ENCODE results near the gene STK16. TPM values are rescaled to one million over a fixed set of nuclear protein-coding genes. Genes with fewer than 3 reads are reported as not detected.

Gene STK16
- total and polyA plus RNA-seq, 4 donors = 5.8 to 44.3 (median 23.7) TPM

DNA sequence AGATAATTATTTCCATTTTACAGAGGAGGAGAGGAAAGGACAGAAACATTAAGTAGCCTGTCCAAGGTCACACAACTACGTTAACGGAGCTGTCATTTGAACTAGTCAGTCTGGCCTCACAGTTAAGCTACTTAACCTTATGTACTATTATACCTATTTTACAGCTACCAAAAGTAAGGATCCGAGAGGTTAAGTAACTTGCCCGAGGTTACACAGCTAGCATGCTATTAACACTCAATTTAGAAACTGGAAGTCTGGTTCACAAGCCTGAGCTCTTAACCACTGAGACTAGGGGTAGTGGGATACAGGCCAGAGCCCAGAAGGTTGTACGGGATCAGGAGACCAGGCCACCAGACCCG lies 511 bp upstream of the STK16 start:
- 41% methylated on average over 6 of the region's 6 CpGs for WGBS
- H3K9me3 ChIP-seq (ENCODE audit: control insufficient read depth in 4 of 4, low read length in 3 of 4) = no peaks in the 10 kb centered on the region
- peak overlapping the region; percentile 2 to 97 for H3K9ac ChIP-seq (ENCODE audit: low read depth in 1 of 2, low read length in 2 of 2)
- no peaks in the 10 kb centered on the region for H3K27me3 ChIP-seq (ENCODE audit: control insufficient read depth in 4 of 4, insufficient read depth in 4 of 4, low read length in 3 of 4)
- TF ChIP-seq HNF4A (conservative IDR thresholded peaks at IDR 0.05) (no peak), NR2F2 (IDR thresholded peaks at IDR 0.05) (no peak), RAD21 (IDR thresholded peaks at IDR 0.05) (no peak), ZBTB33 (IDR thresholded peaks at IDR 0.05) (no peak), RXRA (IDR thresholded peaks at IDR 0.05) (no peak)
- TF ChIP-seq, protein P1, sequence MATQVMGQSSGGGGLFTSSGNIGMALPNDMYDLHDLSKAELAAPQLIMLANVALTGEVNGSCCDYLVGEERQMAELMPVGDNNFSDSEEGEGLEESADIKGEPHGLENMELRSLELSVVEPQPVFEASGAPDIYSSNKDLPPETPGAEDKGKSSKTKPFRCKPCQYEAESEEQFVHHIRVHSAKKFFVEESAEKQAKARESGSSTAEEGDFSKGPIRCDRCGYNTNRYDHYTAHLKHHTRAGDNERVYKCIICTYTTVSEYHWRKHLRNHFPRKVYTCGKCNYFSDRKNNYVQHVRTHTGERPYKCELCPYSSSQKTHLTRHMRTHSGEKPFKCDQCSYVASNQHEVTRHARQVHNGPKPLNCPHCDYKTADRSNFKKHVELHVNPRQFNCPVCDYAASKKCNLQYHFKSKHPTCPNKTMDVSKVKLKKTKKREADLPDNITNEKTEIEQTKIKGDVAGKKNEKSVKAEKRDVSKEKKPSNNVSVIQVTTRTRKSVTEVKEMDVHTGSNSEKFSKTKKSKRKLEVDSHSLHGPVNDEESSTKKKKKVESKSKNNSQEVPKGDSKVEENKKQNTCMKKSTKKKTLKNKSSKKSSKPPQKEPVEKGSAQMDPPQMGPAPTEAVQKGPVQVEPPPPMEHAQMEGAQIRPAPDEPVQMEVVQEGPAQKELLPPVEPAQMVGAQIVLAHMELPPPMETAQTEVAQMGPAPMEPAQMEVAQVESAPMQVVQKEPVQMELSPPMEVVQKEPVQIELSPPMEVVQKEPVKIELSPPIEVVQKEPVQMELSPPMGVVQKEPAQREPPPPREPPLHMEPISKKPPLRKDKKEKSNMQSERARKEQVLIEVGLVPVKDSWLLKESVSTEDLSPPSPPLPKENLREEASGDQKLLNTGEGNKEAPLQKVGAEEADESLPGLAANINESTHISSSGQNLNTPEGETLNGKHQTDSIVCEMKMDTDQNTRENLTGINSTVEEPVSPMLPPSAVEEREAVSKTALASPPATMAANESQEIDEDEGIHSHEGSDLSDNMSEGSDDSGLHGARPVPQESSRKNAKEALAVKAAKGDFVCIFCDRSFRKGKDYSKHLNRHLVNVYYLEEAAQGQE (IDR thresholded peaks at IDR 0.05) = no peak
- TF ChIP-seq, protein P2, sequence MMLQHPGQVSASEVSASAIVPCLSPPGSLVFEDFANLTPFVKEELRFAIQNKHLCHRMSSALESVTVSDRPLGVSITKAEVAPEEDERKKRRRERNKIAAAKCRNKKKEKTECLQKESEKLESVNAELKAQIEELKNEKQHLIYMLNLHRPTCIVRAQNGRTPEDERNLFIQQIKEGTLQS (IDR thresholded peaks at IDR 0.05) = no peak
- H3K4me1 ChIP-seq (ENCODE audit: control insufficient read depth in 4 of 4, insufficient read depth in 4 of 4, low read length in 3 of 4) = peaks cover 9 to 57% (median 48%) of the 10 kb centered on the region in 4 donors
- DNase-seq (ENCODE audit: low spot score) = no peak
- H3K4me3 ChIP-seq (ENCODE audit: low read depth in 1 of 3, low read length in 3 of 3) = peak overlapping the region; percentile 70 to 95 (median 80)
- H3K36me3 ChIP-seq (ENCODE audit: control insufficient read depth in 4 of 4, insufficient read depth in 3 of 4, low read depth in 1 of 4, low read length in 3 of 4) = peaks cover 0 to 2% (median 0%) of the 10 kb centered on the region in 4 donors
- H3K27ac ChIP-seq (ENCODE audit: low read depth in 1 of 2, low read length in 2 of 2) = peak overlapping the region; percentile 72 to 94

DNA sequence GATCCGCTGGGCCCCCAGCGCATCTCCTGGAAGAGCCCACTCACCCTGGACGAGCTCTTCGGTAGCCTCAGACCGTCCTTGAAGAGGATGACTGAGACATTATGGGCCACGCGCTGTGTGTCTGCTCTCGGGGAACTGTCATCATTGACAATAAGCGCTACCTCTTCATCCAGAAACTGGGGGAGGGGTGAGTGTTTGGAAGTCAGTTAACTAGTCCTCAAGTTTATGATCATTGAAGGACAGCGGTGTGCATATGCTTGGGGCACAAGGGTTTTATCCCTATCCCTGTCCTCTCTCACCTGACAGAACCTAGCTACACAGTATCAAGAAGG lies 586 bp downstream of the STK16 start:
- H3K36me3 ChIP-seq (ENCODE audit: control insufficient read depth in 4 of 4, insufficient read depth in 3 of 4, low read depth in 1 of 4, low read length in 3 of 4) = peaks cover 0 to 3% (median 0%) of the 10 kb centered on the region in 4 donors
- DNase-seq (ENCODE audit: low spot score) = no peak
- peak overlapping the region; percentile 76 to 97 for H3K9ac ChIP-seq (ENCODE audit: low read depth in 1 of 2, low read length in 2 of 2)
- 12% methylated on average over 10 of the region's 10 CpGs for WGBS
- H3K27me3 ChIP-seq (ENCODE audit: control insufficient read depth in 4 of 4, insufficient read depth in 4 of 4, low read length in 3 of 4) = no peaks in the 10 kb centered on the region
- H3K4me1 ChIP-seq (ENCODE audit: control insufficient read depth in 4 of 4, insufficient read depth in 4 of 4, low read length in 3 of 4) = peaks cover 12 to 67% (median 57%) of the 10 kb centered on the region in 4 donors
- peak overlapping the region; percentile 70 to 95 (median 80) for H3K4me3 ChIP-seq (ENCODE audit: low read depth in 1 of 3, low read length in 3 of 3)
- peak overlapping the region; percentile 72 to 94 for H3K27ac ChIP-seq (ENCODE audit: low read depth in 1 of 2, low read length in 2 of 2)
- no peak for TF ChIP-seq FOXA2 (IDR thresholded peaks at IDR 0.05)
- TF ChIP-seq HNF4G (IDR thresholded peaks at IDR 0.05) = no peak
- TF ChIP-seq MAX (IDR thresholded peaks at IDR 0.05) = no peak
- no peak for TF ChIP-seq FOXA1 (IDR thresholded peaks at IDR 0.05)
- TF ChIP-seq, protein P1 (IDR thresholded peaks at IDR 0.05) = no peak
- no peak for TF ChIP-seq ZBTB33 (IDR thresholded peaks at IDR 0.05)
- TF ChIP-seq YY1 (IDR thresholded peaks at IDR 0.05) = no peak
- TF ChIP-seq NR2F2 (IDR thresholded peaks at IDR 0.05) = no peak
- TF ChIP-seq, protein P2 (IDR thresholded peaks at IDR 0.05) = no peak
- no peak for TF ChIP-seq RAD21 (IDR thresholded peaks at IDR 0.05)
- TF ChIP-seq JUND (IDR thresholded peaks at IDR 0.05) = no peak
- TF ChIP-seq HNF4A (conservative IDR thresholded peaks at IDR 0.05) = no peak
- TF ChIP-seq GABPA (IDR thresholded peaks at IDR 0.05 in 1 of 2, conservative IDR thresholded peaks at IDR 0.05 in 1 of 2) = no peak
- no peak for TF ChIP-seq EGR1 (IDR thresholded peaks at IDR 0.05; ENCODE audit: low read depth in 2 of 2)
- no peak for TF ChIP-seq CTCF (IDR thresholded peaks at IDR 0.05; ENCODE audit: low read depth, low read length, missing input control)
- no peak for TF ChIP-seq RXRA (IDR thresholded peaks at IDR 0.05)
- no peak for TF ChIP-seq SP1 (IDR thresholded peaks at IDR 0.05)
- no peak for TF ChIP-seq TAF1 (conservative IDR thresholded peaks at IDR 0.05)
- no peaks in the 10 kb centered on the region for H3K9me3 ChIP-seq (ENCODE audit: control insufficient read depth in 4 of 4, low read length in 3 of 4)

Data from liver (tissue), 9 donors.